A673 (cell line): Measurements from ENCODE around the gene ZNF488.

Experiments used
- EZH2 ChIP-seq: fragments of 200-600 bp; sonication (generic); IDR thresholded peaks from 2 replicates; pipeline ENCODE4 v1.6.1; 2017; ENCODE audit warnings: borderline replicate concordance, low read depth, mild to moderate bottlenecking, mixed read lengths, antibody characterized with exemption, low read length; ENCODE audit not compliant: poor library complexity, severe bottlenecking
- TF ChIP-seq, protein P1 (sequence below): fragments of 300-800, 200-600 bp; sonication (generic); conservative IDR thresholded peaks from 2 replicates; pipeline ENCODE4 v1.5.1; 2017; ENCODE audit warnings: low read depth, mild to moderate bottlenecking, antibody characterized with exemption, low read length, moderate library complexity, mixed read lengths

DNA sequence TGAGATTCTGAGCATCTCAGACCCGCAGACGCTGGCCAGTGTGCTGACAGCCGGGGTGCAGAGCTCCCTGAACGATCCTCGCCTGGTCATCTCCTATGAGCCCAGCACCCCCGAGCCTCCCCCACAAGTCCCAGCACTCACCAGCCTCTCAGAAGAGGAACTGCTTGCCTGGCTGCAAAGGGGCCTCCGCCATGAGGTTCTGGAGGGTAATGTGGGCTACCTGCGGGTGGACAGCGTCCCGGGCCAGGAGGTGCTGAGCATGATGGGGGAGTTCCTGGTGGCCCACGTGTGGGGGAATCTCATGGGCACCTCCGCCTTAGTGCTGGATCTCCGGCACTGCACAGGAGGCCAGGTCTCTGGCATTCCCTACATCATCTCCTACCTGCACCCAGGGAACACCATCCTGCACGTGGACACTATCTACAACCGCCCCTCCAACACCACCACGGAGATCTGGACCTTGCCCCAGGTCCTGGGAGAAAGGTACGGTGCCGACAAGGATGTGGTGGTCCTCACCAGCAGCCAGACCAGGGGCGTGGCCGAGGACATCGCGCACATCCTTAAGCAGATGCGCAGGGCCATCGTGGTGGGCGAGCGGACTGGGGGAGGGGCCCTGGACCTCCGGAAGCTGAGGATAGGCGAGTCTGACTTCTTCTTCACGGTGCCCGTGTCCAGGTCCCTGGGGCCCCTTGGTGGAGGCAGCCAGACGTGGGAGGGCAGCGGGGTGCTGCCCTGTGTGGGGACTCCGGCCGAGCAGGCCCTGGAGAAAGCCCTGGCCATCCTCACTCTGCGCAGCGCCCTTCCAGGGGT, 35.2 kb downstream of the ZNF488 start:
- TF ChIP-seq, protein P1, sequence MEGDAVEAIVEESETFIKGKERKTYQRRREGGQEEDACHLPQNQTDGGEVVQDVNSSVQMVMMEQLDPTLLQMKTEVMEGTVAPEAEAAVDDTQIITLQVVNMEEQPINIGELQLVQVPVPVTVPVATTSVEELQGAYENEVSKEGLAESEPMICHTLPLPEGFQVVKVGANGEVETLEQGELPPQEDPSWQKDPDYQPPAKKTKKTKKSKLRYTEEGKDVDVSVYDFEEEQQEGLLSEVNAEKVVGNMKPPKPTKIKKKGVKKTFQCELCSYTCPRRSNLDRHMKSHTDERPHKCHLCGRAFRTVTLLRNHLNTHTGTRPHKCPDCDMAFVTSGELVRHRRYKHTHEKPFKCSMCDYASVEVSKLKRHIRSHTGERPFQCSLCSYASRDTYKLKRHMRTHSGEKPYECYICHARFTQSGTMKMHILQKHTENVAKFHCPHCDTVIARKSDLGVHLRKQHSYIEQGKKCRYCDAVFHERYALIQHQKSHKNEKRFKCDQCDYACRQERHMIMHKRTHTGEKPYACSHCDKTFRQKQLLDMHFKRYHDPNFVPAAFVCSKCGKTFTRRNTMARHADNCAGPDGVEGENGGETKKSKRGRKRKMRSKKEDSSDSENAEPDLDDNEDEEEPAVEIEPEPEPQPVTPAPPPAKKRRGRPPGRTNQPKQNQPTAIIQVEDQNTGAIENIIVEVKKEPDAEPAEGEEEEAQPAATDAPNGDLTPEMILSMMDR: no peak
- TF ChIP-seq EZH2: no peak
